SK-N-SH treated with all-trans-retinoic acid at 6 μM for 48 hours (cell line): ENCODE results near the gene KIAA1755.

Source experiments
- ESRRG ChIP-seq: fragments of 250-450 bp; sonication (Bioruptor Pico); IDR thresholded peaks from 2 replicates; pipeline ENCODE4 v1.6.1; 2021; ENCODE audit warnings: mild to moderate bottlenecking
- OSR1 ChIP-seq: fragments of 250-450 bp; sonication (Bioruptor Pico); IDR thresholded peaks from 2 replicates; pipeline ENCODE4 v1.8.0; 2022; ENCODE audit warnings: moderate library complexity, mild to moderate bottlenecking, inconsistent platforms

- TF ChIP-seq OSR1 (CRISPR knock-in tag) (no peak), ESRRG (CRISPR knock-in tag) (no peak)
Observed at GRCh38 chr20:38195521-38195920, 65.0 kb downstream of the KIAA1755 start.
